PC-3 (cell line): ENCODE data around the gene USP20. TPM values are rescaled to one million over a fixed set of nuclear protein-coding genes. Genes with fewer than 3 reads are reported as not detected.

Source experiments
- ATAC-seq: fragments of 200-7000 bp; cut with Tn5 transposase; 2 replicates; pipeline ENCODE4 v1.9.1; 2020; ENCODE audit warnings: mild to moderate bottlenecking, moderate library complexity
- BruUV-seq: library from RNA; stranded (reverse); fragments of 400-500 nt; replicated peaks from 2 replicates; lab custom pipeline; 2021; lab: Mats Ljungman, UMichigan
- CTCF ChIA-PET: fragments of 300-600 bp; sonication (Branson Sonifier 250); formaldehyde crosslinking; loops from one replicate; lab custom pipeline; 2022; ENCODE audit warnings: antibody characterized with exemption; lab: Charles Lee
- POLR2A ChIA-PET: fragments of 300-600 bp; sonication (Branson Sonifier 250); formaldehyde crosslinking; loops from one replicate; lab custom pipeline; 2022; ENCODE audit warnings: antibody characterized with exemption; ENCODE audit not compliant: unreplicated experiment; lab: Charles Lee
- DNase-seq: peaks from one replicate; pipeline ENCODE4 v3.0.0-alpha.2; 2015
- H2AFZ ChIP-seq: fragments of 300-600 bp; sonication (generic); 2 replicates; pipeline ENCODE4 v1.6.0; 2016; ENCODE audit warnings: antibody characterized with exemption, low read length
- H3F3A ChIP-seq: fragments of 300-600 bp; sonication (generic); one replicate; pipeline ENCODE4 v1.6.0; 2017; ENCODE audit warnings: antibody characterized with exemption, low read length, control low read depth, mild to moderate bottlenecking; ENCODE audit not compliant: unreplicated experiment
- H3K27ac ChIP-seq: fragments of 300-600 bp; sonication (generic); 2 replicates; pipeline ENCODE4 v1.5.1; 2016; ENCODE audit warnings: mild to moderate bottlenecking, low read length
- H3K27me3 ChIP-seq: fragments of 300-600 bp; sonication (generic); 2 replicates; pipeline ENCODE4 v1.6.1; 2016; ENCODE audit warnings: low read length, mixed read lengths
- H3K36me3 ChIP-seq: fragments of 300-600 bp; sonication (generic); 2 replicates; pipeline ENCODE4 v1.6.1; 2016; ENCODE audit warnings: low read depth, mixed run types, low read length, mixed read lengths
- H3K4me1 ChIP-seq: fragments of 300-600 bp; sonication (generic); 2 replicates; pipeline ENCODE4 v1.5.1; 2016; ENCODE audit warnings: low read length; ENCODE audit not compliant: insufficient read depth
- H3K4me2 ChIP-seq: fragments of 300-600 bp; sonication (generic); 2 replicates; pipeline ENCODE4 v1.6.0; 2016; ENCODE audit warnings: low read length
- H3K4me3 ChIP-seq: fragments of 300-600 bp; sonication (generic); 2 replicates; pipeline ENCODE4 v1.5.1; 2016; ENCODE audit warnings: mild to moderate bottlenecking, low read length, mixed read lengths
- H3K79me2 ChIP-seq: fragments of 300-600 bp; sonication (generic); 2 replicates; pipeline ENCODE4 v1.6.1; 2017; ENCODE audit warnings: low read length, mixed read lengths
- H3K9ac ChIP-seq: fragments of 300-600 bp; sonication (generic); 2 replicates; pipeline ENCODE4 v1.6.0; 2016; ENCODE audit warnings: mild to moderate bottlenecking, low read length
- H3K9me2 ChIP-seq: fragments of 300-600 bp; sonication (generic); replicated peaks from 2 replicates; pipeline ENCODE4 v1.6.1; 2016; ENCODE audit warnings: mixed run types, low read length, mixed read lengths
- H3K9me3 ChIP-seq: fragments of 300-600 bp; sonication (generic); 2 replicates; pipeline ENCODE4 v1.6.1; 2016; ENCODE audit warnings: low read length, mixed read lengths
- H4K20me1 ChIP-seq: fragments of 300-600 bp; sonication (generic); 2 replicates; pipeline ENCODE4 v1.6.1; 2016; ENCODE audit warnings: low read length, mixed read lengths
- CTCF ChIP-seq: fragments of 300-600 bp; sonication (generic); conservative IDR thresholded peaks from 2 replicates; pipeline ENCODE4 v1.5.1; 2017; ENCODE audit warnings: antibody characterized with exemption, low read depth, mild to moderate bottlenecking, low read length
- EZH2 ChIP-seq: fragments of 300-600 bp; sonication (generic); IDR thresholded peaks from one replicate; pipeline ENCODE4 v1.6.1; 2017; ENCODE audit warnings: antibody characterized with exemption, mild to moderate bottlenecking, low read length; ENCODE audit not compliant: unreplicated experiment
- EZH2phosphoT487 ChIP-seq: fragments of 300-600 bp; sonication (generic); IDR thresholded peaks from 2 replicates; pipeline ENCODE4 v1.6.1; 2018; ENCODE audit warnings: mild to moderate bottlenecking, antibody characterized with exemption, low read length, borderline replicate concordance
- intact Hi-C: fragments of 100-400 bp; cut with micrococcal nuclease; formaldehyde crosslinking; loops from 2 replicates; pipeline ENCODE4 v1.9.0; 2023
- total RNA-seq: library from RNA; depleted of rRNA; stranded (reverse); fragments of >200 nt; gene quantifications from 2 replicates; pipeline ENCODE4 v1.2.3, GENCODE V29; 2014

USP20 gene
- total RNA-seq, 1 experiment from 2014 or later, result 15.0 TPM

GRCh38 chr9:129879991-129880653 lies 44.9 kb downstream of the USP20 start:
- Histone ChIP-seq H4K20me1 (no peaks in the 10 kb centered on the region), H3K9ac (no peak overlapping the region), H3K4me3 (no peak overlapping the region), H3F3A (no peaks in the 10 kb centered on the region), H3K27me3 (no peaks in the 10 kb centered on the region), H3K9me3 (no peaks in the 10 kb centered on the region), H3K9me2 (no peaks in the 10 kb centered on the region), H3K4me1 (peaks cover 13% of the 10 kb centered on the region), H3K4me2 (no peak overlapping the region), H2AFZ (no peak overlapping the region), H3K36me3 (no peaks in the 10 kb centered on the region), H3K27ac (no peak overlapping the region), H3K79me2 (no peaks in the 10 kb centered on the region)
- POLR2A ChIA-PET, result no interaction called here
- no TSS peak for BruUV-seq
- no peak for TF ChIP-seq EZH2phosphoT487
- no peak for TF ChIP-seq EZH2
- no peak for TF ChIP-seq CTCF
- intact Hi-C loops, result no loop called here
- CTCF ChIA-PET, result interaction anchor here (0.5 kb wide), 1 partner anchor 31 kb away, joined by 3 read pairs; no protein-coding TSS in a partner anchor
- DNase-seq (no peak), ATAC-seq (no peak)

GRCh38 chr9:129880654-129881546 lies 45.6 kb downstream of the USP20 start:
- intact Hi-C loops, result no loop called here
- H3K4me3 ChIP-seq, result no peak overlapping the region
- H3K36me3 ChIP-seq, result no peaks in the 10 kb centered on the region
- no peak overlapping the region for H2AFZ ChIP-seq
- H3K9me2 ChIP-seq, result no peaks in the 10 kb centered on the region
- H3K4me1 ChIP-seq, result peaks cover 18% of the 10 kb centered on the region
- ChIA-PET CTCF (no interaction called here), POLR2A (no interaction called here)
- H4K20me1 ChIP-seq, result no peaks in the 10 kb centered on the region
- DNase-seq (no peak), ATAC-seq (no peak)
- H3K27ac ChIP-seq, result no peak overlapping the region
- no peaks in the 10 kb centered on the region for H3K79me2 ChIP-seq
- H3K4me2 ChIP-seq, result no peak overlapping the region
- H3F3A ChIP-seq, result no peaks in the 10 kb centered on the region
- H3K27me3 ChIP-seq, result no peaks in the 10 kb centered on the region
- no TSS peak for BruUV-seq
- H3K9ac ChIP-seq, result no peak overlapping the region
- TF ChIP-seq CTCF (no peak), EZH2phosphoT487 (no peak), EZH2 (no peak)
- no peaks in the 10 kb centered on the region for H3K9me3 ChIP-seq
